AG04450 (cell line): ENCODE results near the gene SORBS2. TPM values are rescaled to one million over a fixed set of nuclear protein-coding genes. Genes with fewer than 3 reads are reported as not detected.

Experiments
- CTCF ChIA-PET: fragments of 300-600, 350-600 bp; formaldehyde crosslinking; extraction: SDS; loops from one replicate; lab custom pipeline; 2022; ENCODE audit warnings: antibody characterized with exemption, inconsistent platforms; lab: Charles Lee
- POLR2A ChIA-PET: fragments of 350-600 bp; formaldehyde crosslinking; extraction: SDS; loops from one replicate; lab custom pipeline; 2021; ENCODE audit warnings: antibody characterized with exemption, inconsistent platforms; lab: Yijun Ruan, JAX
- DNase-seq: peaks from one replicate; pipeline ENCODE4 v3.0.0-alpha.2; 2011; ENCODE audit warnings: low read depth, low spot score
- H3K27ac ChIP-seq: one replicate; pipeline ENCODE4 v1.5.1; 2012; ENCODE audit warnings: low read depth, low read length, control low read depth
- H3K27me3 ChIP-seq: one replicate; pipeline ENCODE4 v1.6.0; 2012; ENCODE audit warnings: low read length; ENCODE audit not compliant: control insufficient read depth, insufficient read depth
- H3K4me3 ChIP-seq: 2 replicates; pipeline ENCODE4 v1.5.1; 2011; ENCODE audit warnings: mild to moderate bottlenecking, low read depth, low read length, control low read depth
- H3K9me3 ChIP-seq: 2 replicates; pipeline ENCODE4 v1.5.1; 2012; ENCODE audit warnings: low read length; ENCODE audit not compliant: control insufficient read depth, insufficient read depth
- polyA plus RNA-seq: library from polyadenylated mRNA; depleted of rRNA; stranded (reverse); fragments of >200 nt; gene quantifications from 2 replicates; pipeline ENCODE4 v1.2.3, GENCODE V29; 2011
- TF ChIP-seq, protein P1 (sequence below): IDR thresholded peaks from 2 replicates; pipeline ENCODE4 v1.5.1; 2011; ENCODE audit warnings: low read depth, low read length, control low read depth, inconsistent platforms

The SORBS2 gene
- polyA plus RNA-seq, 1 experiment, result not detected

DNA sequence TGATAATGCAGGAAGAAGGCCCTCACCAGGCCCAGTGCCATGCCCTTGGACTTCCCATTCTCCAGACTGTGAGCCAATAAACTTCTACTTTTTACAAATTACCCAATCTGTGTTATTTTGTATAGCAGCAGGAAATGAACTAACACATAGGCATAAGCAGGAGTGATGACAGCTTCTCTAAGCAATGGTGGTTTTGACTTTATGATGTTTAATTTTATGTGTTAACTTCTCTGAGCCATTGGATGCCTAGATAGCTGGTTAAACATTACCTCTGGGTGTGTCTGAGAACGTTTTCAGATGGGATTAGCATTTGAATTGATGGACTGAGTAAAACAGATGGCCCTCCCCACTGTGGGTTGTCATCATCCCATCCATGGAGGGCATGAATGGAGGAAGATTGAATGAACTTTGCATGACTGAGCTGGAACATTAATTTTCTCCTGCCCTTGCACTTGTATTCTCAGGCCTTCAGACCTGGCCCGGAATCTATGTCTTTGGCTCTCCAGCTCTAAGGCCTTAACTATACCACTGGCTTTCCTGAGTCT is 262.8 kb downstream of the SORBS2 start:
- CTCF ChIA-PET, result interaction anchor here (1.5 kb wide), 1 partner anchor 49 kb away, joined by 4 read pairs; no protein-coding TSS in a partner anchor

DNA sequence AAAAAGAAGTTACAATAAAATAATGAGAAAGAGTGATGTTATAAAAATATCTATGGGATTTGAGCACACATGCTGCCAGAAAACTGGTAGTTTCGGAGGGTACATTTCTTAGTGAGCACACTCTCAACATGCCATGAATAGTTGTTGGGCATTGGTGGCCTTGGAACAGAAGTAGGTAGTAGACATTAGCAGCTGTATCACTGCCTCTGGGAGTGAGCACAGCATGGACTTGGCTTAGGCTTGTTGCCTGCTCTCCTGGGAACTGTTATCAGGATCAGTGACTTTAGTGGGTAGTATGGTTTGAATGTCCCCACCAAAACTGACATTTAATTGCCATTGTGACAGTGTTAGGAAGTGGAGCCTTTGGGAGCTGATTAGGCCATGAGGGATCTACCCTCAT is 263.4 kb downstream of the SORBS2 start:
- Histone ChIP-seq H3K9me3 (no peaks in the 10 kb centered on the region), H3K27ac (no peak overlapping the region), H3K4me3 (no peak overlapping the region), H3K27me3 (peaks cover 3% of the 10 kb centered on the region)
- TF ChIP-seq, protein P1, sequence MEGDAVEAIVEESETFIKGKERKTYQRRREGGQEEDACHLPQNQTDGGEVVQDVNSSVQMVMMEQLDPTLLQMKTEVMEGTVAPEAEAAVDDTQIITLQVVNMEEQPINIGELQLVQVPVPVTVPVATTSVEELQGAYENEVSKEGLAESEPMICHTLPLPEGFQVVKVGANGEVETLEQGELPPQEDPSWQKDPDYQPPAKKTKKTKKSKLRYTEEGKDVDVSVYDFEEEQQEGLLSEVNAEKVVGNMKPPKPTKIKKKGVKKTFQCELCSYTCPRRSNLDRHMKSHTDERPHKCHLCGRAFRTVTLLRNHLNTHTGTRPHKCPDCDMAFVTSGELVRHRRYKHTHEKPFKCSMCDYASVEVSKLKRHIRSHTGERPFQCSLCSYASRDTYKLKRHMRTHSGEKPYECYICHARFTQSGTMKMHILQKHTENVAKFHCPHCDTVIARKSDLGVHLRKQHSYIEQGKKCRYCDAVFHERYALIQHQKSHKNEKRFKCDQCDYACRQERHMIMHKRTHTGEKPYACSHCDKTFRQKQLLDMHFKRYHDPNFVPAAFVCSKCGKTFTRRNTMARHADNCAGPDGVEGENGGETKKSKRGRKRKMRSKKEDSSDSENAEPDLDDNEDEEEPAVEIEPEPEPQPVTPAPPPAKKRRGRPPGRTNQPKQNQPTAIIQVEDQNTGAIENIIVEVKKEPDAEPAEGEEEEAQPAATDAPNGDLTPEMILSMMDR, result no peak
- POLR2A ChIA-PET, result no interaction called here
- CTCF ChIA-PET, result interaction anchor here (1.5 kb wide), 1 partner anchor 49 kb away, joined by 4 read pairs; no protein-coding TSS in a partner anchor
- DNase-seq, result no peak

More for the DNA sequence above, 262.8 kb downstream of the SORBS2 start:
- no peak overlapping the region for H3K27ac ChIP-seq
- no peak for DNase-seq
- peaks cover 3% of the 10 kb centered on the region for H3K27me3 ChIP-seq
- POLR2A ChIA-PET, result no interaction called here
- H3K9me3 ChIP-seq, result no peaks in the 10 kb centered on the region
- TF ChIP-seq, protein P1, result no peak
- no peak overlapping the region for H3K4me3 ChIP-seq

DNA sequence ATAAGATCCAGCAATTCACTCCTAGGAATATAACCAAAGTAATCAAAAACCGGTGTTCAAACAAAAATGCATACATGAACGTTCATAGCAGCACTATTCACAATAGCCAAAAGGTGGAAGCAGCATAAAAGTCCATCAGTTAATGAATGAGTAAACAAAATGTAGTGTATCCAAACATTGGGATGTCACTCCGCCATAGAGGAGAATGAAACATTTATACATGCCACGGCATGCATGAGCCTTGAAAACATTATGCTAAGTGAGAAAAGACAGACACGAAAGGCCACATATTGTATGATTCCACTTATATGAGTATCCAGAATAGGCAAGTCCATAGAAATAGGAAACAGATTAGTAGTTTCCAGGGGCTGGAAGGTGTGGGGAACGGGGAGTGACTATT is 265.7 kb downstream of the SORBS2 start:
- H3K27me3 ChIP-seq, result peaks cover 4% of the 10 kb centered on the region
- TF ChIP-seq, protein P1, result no peak
- no peak overlapping the region for H3K27ac ChIP-seq
- POLR2A ChIA-PET, result no interaction called here
- no peaks in the 10 kb centered on the region for H3K9me3 ChIP-seq
- DNase-seq, result no peak
- no peak overlapping the region for H3K4me3 ChIP-seq
- CTCF ChIA-PET, result no interaction called here

GRCh38 chr4:185542626-185543315 is 269.2 kb downstream of the SORBS2 start:
- Histone ChIP-seq H3K4me3 (no peak overlapping the region), H3K27me3 (peaks cover 17% of the 10 kb centered on the region), H3K27ac (no peak overlapping the region), H3K9me3 (no peaks in the 10 kb centered on the region)
- ChIA-PET CTCF (no interaction called here), POLR2A (no interaction called here)
- peak; percentile 43 for DNase-seq
- TF ChIP-seq, protein P1, result no peak

- Histone ChIP-seq H3K9me3 (no peaks in the 10 kb centered on the region), H3K27me3 (peaks cover 20% of the 10 kb centered on the region), H3K4me3 (no peak overlapping the region), H3K27ac (no peak overlapping the region)
- POLR2A ChIA-PET, result no interaction called here
- CTCF ChIA-PET, result no interaction called here
- TF ChIP-seq, protein P1, result no peak
- no peak for DNase-seq
Observed at GRCh38 chr4:185541251-185541727, 270.7 kb downstream of the SORBS2 start.
